SK-N-SH treated with all-trans-retinoic acid at 6 μM for 48 hours (cell line): ENCODE results near the gene CGNL1.

Experiments
- ATAC-seq: fragments of 200-7000 bp; cut with Tn5 transposase; 3 replicates; pipeline ENCODE4 v1.9.1; 2020; ENCODE audit warnings: mild to moderate bottlenecking, moderate library complexity
- ARNTL ChIP-seq: fragments of 450-650 bp; formaldehyde crosslinking; IDR thresholded peaks from 2 replicates; pipeline ENCODE4 v1.5.0; 2020; ENCODE audit warnings: low read depth, mild to moderate bottlenecking, moderate library complexity, borderline replicate concordance
- BACH2 ChIP-seq: fragments of 250-450 bp; sonication (Bioruptor Pico); IDR thresholded peaks from 2 replicates; pipeline ENCODE4 v1.9.0; 2021; ENCODE audit warnings: mild to moderate bottlenecking, borderline replicate concordance
- CREB5 ChIP-seq: fragments of 250-450 bp; sonication (Bioruptor Pico); IDR thresholded peaks from 2 replicates; pipeline ENCODE4 v1.5.1; 2020; ENCODE audit warnings: low read depth, mild to moderate bottlenecking, moderate library complexity
- CSDC2 ChIP-seq: fragments of 250-450 bp; sonication (Bioruptor Pico); IDR thresholded peaks from 2 replicates; pipeline ENCODE4 v1.5.0; 2020; ENCODE audit warnings: mild to moderate bottlenecking, moderate library complexity
- CSRNP3 ChIP-seq: fragments of 250-450 bp; sonication (Bioruptor Pico); IDR thresholded peaks from 2 replicates; pipeline ENCODE4 v1.5.1; 2021; ENCODE audit warnings: mild to moderate bottlenecking, moderate library complexity
- ESRRG ChIP-seq: fragments of 250-450 bp; sonication (Bioruptor Pico); IDR thresholded peaks from 2 replicates; pipeline ENCODE4 v1.6.1; 2021; ENCODE audit warnings: mild to moderate bottlenecking
- ISL1 ChIP-seq: fragments of 250-450 bp; sonication (Bioruptor Pico); IDR thresholded peaks from 2 replicates; pipeline ENCODE4 v2.1.2; 2022; ENCODE audit warnings: mild to moderate bottlenecking, moderate library complexity
- PATZ1 ChIP-seq: fragments of 250-450 bp; sonication (Bioruptor Pico); IDR thresholded peaks from 2 replicates; pipeline ENCODE4 v1.8.0; 2020; ENCODE audit warnings: mild to moderate bottlenecking, moderate library complexity, borderline replicate concordance
- POU6F1 ChIP-seq: fragments of 250-450 bp; sonication (Bioruptor Pico); IDR thresholded peaks from 2 replicates; pipeline ENCODE4 v1.8.0; 2021; ENCODE audit warnings: low read depth, mild to moderate bottlenecking, moderate library complexity, borderline replicate concordance
- PPARA ChIP-seq: fragments of 250-450 bp; sonication (Bioruptor Pico); IDR thresholded peaks from 2 replicates; pipeline ENCODE4 v1.5.0; 2020; ENCODE audit warnings: mild to moderate bottlenecking, borderline replicate concordance
- RARB ChIP-seq: fragments of 250-450 bp; sonication (Bioruptor Pico); IDR thresholded peaks from 2 replicates; pipeline ENCODE4 v1.8.0; 2021; ENCODE audit warnings: mild to moderate bottlenecking, moderate library complexity
- TCF4 ChIP-seq: fragments of 250-450 bp; sonication (Bioruptor Pico); IDR thresholded peaks from 2 replicates; pipeline ENCODE4 v1.8.0; 2021; ENCODE audit warnings: mild to moderate bottlenecking, moderate library complexity, borderline replicate concordance
- TOX ChIP-seq: fragments of 250-450 bp; sonication (Bioruptor Pico); IDR thresholded peaks from 2 replicates; pipeline ENCODE4 v1.8.0; 2021; ENCODE audit warnings: mild to moderate bottlenecking, moderate library complexity, borderline replicate concordance
- ZFP3 ChIP-seq: fragments of 250-450 bp; sonication (Bioruptor Pico); IDR thresholded peaks from 2 replicates; pipeline ENCODE4 v1.5.0; 2020; ENCODE audit warnings: mild to moderate bottlenecking, moderate library complexity
- ZFP30 ChIP-seq: fragments of 450-650 bp; formaldehyde crosslinking; IDR thresholded peaks from 2 replicates; pipeline ENCODE4 v1.5.0; 2022; ENCODE audit warnings: mild to moderate bottlenecking, moderate library complexity
- ZNF565 ChIP-seq: fragments of 450-650 bp; formaldehyde crosslinking; conservative IDR thresholded peaks from 2 replicates; pipeline ENCODE4 v1.5.0; 2020; ENCODE audit warnings: low read depth, mild to moderate bottlenecking, moderate library complexity
- ZNF70 ChIP-seq: fragments of 450-650 bp; formaldehyde crosslinking; IDR thresholded peaks from 2 replicates; pipeline ENCODE4 v1.5.0; 2020; ENCODE audit warnings: mild to moderate bottlenecking, moderate library complexity
- ZNF8 ChIP-seq: fragments of 450-650 bp; formaldehyde crosslinking; IDR thresholded peaks from 2 replicates; pipeline ENCODE4 v1.5.0; 2020; ENCODE audit warnings: mild to moderate bottlenecking, moderate library complexity

CGNL1 gene

DNA sequence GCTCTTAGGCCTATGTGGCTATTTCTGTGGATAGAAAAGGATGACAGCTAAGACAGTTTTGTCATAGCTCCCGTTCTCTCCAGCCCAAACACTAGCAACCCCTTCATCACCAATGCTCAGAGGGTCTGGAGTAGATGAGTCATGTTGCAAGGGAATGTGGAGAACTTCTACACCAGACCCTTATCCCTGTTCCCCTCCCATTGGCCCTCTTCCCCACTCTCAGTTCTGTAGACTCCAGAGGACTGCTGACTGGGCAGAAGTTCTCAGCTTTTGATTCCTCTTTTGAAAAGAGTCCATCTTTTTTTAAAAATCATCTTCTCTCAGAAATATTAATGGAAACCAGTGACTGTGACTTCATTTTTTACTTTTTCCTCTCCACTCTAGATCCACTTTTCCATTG lies 213.0 kb downstream of the CGNL1 start (continued):
- TF ChIP-seq POU6F1 (CRISPR knock-in tag), result no peak
- no peak for TF ChIP-seq ZFP3 (CRISPR knock-in tag)
- no peak for TF ChIP-seq TCF4 (CRISPR knock-in tag)

- no peak for ATAC-seq
- TF ChIP-seq ESRRG (CRISPR knock-in tag), result no peak
- TF ChIP-seq TCF4 (CRISPR knock-in tag), result no peak
- TF ChIP-seq ARNTL, result no peak
- no peak for TF ChIP-seq ZNF565 (CRISPR knock-in tag)
- no peak for TF ChIP-seq PATZ1
- TF ChIP-seq ZFP3 (CRISPR knock-in tag), result no peak
- TF ChIP-seq ZNF8 (CRISPR knock-in tag), result no peak
- no peak for TF ChIP-seq TOX
These were observed 213.4 kb downstream of the CGNL1 start for GRCh38 chr15:57589754-57590153.

DNA sequence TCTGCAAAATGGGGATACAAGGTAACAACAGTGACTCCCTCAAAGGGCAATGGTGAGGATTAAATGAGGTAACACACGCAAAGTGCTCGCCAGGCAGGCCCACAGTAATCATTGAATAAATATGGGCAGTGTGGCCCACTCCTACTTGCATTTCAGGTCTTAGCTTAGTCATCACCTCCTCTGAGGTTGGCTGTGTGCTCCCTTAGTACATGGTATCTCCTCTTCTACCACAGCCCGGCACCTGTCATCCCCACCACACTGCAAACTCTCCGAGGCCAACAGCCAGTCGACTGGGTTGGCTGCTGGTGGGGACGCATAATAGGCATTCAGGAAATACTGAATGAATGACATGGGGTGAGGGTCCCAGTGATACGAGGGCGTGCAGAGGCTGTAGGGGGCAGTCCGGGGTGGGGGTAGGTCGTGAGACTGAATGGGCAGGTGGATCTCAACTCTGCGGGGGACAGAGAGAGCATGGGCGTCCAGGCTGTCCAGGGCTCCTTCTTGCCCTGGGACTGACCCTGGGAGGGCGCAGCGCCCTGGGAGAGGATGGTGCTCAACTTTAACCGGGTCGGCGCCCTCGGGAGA lies 215.0 kb downstream of the CGNL1 start:
- TF ChIP-seq ZFP3 (CRISPR knock-in tag) (no peak), ZNF70 (CRISPR knock-in tag) (no peak), TCF4 (CRISPR knock-in tag) (no peak), ZNF565 (CRISPR knock-in tag) (no peak), CSRNP3 (CRISPR knock-in tag) (no peak), ARNTL (no peak), ZFP30 (CRISPR knock-in tag) (no peak), ISL1 (CRISPR knock-in tag) (no peak), PPARA (CRISPR knock-in tag) (no peak), RARB (CRISPR knock-in tag) (no peak), BACH2 (CRISPR knock-in tag) (no peak), CSDC2 (CRISPR knock-in tag) (no peak), TOX (no peak), CREB5 (CRISPR knock-in tag) (no peak), PATZ1 (no peak), POU6F1 (CRISPR knock-in tag) (no peak)
- ATAC-seq, result no peak
